ENCODE data around the gene CLASP2. TPM values are rescaled to one million over a fixed set of nuclear protein-coding genes. Genes with fewer than 3 reads are reported as not detected.
A peak's percentile ranks its signal among the peaks of the same experiment; 100 is the strongest.

Gene CLASP2
- polyA plus RNA-seq, 1 donor (not counting 4 experiments of a cell fraction or from before 2014, with no cell fraction given): 49.5 TPM

GRCh38 chr3:33579840-33580239 is 138.2 kb downstream of the CLASP2 start:
- FAIRE-seq (no peak), DNase-seq (ENCODE audit: low read depth, low spot score) (no peak)
- Histone ChIP-seq H3K27me3 (ENCODE audit: control insufficient read depth, extremely low read depth, insufficient read depth, low read length) (no peaks in the 10 kb centered on the region), H3K9me3 (ENCODE audit: control insufficient read depth, low read depth, low read length) (no peaks in the 10 kb centered on the region), H3K4me1 (ENCODE audit: control insufficient read depth, extremely low read depth, insufficient read depth, low read length) (peaks cover 16% of the 10 kb centered on the region), H3K36me3 (ENCODE audit: control insufficient read depth in 2 of 2, extremely low read depth in 1 of 2, insufficient read depth in 2 of 2, low read length in 2 of 2) (peaks cover 6 to 7% of the 10 kb centered on the region in 2 experiments), H3K9me1 (ENCODE audit: control insufficient read depth, extremely low read depth, insufficient read depth, low read length) (no peaks in the 10 kb centered on the region), H2AFZ (ENCODE audit: control insufficient read depth, low read length) (no peak overlapping the region), H3K79me2 (ENCODE audit: control insufficient read depth, insufficient read depth, low read length) (no peaks in the 10 kb centered on the region), H3K9ac (ENCODE audit: control insufficient read depth, extremely low read depth, insufficient read depth, low read length) (no peak overlapping the region), H3K27ac (ENCODE audit: control insufficient read depth, insufficient read depth, low read length) (no peak overlapping the region), H3K4me2 (ENCODE audit: control insufficient read depth, extremely low read depth, insufficient read depth, low read depth, low read length) (no peak overlapping the region), H3K4me3 (ENCODE audit: control insufficient read depth in 2 of 3, extremely low read depth in 1 of 3, insufficient read depth in 2 of 3, low read depth in 1 of 3, low read length in 3 of 3) (no peak overlapping the region), H4K20me1 (ENCODE audit: control insufficient read depth, extremely low read depth, insufficient read depth, low read length) (no peaks in the 10 kb centered on the region)
- dilution Hi-C loops (cut with MboI; ENCODE audit: extremely low pct_ligation_motif_present, low sequenced_read_pairs): no loop called here
- TF ChIP-seq EZH2 (IDR thresholded peaks at IDR 0.05; ENCODE audit: low read length): no peak
- no peak for TF ChIP-seq CTCF (optimal IDR thresholded peaks at IDR 0.05 in 1 of 3, IDR thresholded peaks at IDR 0.05 in 1 of 3, conservative IDR thresholded peaks at IDR 0.05 in 1 of 3; ENCODE audit: extremely low read depth in 1 of 3, insufficient read depth in 2 of 3, low read length in 3 of 3)

- Histone ChIP-seq H3K9ac (ENCODE audit: control insufficient read depth, extremely low read depth, insufficient read depth, low read length) (no peak overlapping the region), H3K4me2 (ENCODE audit: control insufficient read depth, extremely low read depth, insufficient read depth, low read depth, low read length) (no peak overlapping the region), H3K27ac (ENCODE audit: control insufficient read depth, insufficient read depth, low read length) (peak overlapping the region; percentile 37), H4K20me1 (ENCODE audit: control insufficient read depth, extremely low read depth, insufficient read depth, low read length) (no peaks in the 10 kb centered on the region), H3K27me3 (ENCODE audit: control insufficient read depth, extremely low read depth, insufficient read depth, low read length) (no peaks in the 10 kb centered on the region), H3K36me3 (ENCODE audit: control insufficient read depth in 2 of 2, extremely low read depth in 1 of 2, insufficient read depth in 2 of 2, low read length in 2 of 2) (peaks cover 5 to 6% of the 10 kb centered on the region in 2 experiments), H3K9me3 (ENCODE audit: control insufficient read depth, low read depth, low read length) (no peaks in the 10 kb centered on the region), H3K4me3 (ENCODE audit: control insufficient read depth in 2 of 3, extremely low read depth in 1 of 3, insufficient read depth in 2 of 3, low read depth in 1 of 3, low read length in 3 of 3) (no peak overlapping the region), H3K9me1 (ENCODE audit: control insufficient read depth, extremely low read depth, insufficient read depth, low read length) (no peaks in the 10 kb centered on the region), H2AFZ (ENCODE audit: control insufficient read depth, low read length) (no peak overlapping the region), H3K79me2 (ENCODE audit: control insufficient read depth, insufficient read depth, low read length) (no peaks in the 10 kb centered on the region), H3K4me1 (ENCODE audit: control insufficient read depth, extremely low read depth, insufficient read depth, low read length) (peaks cover 16% of the 10 kb centered on the region)
- FAIRE-seq (no peak), DNase-seq (ENCODE audit: low read depth, low spot score) (no peak)
- dilution Hi-C loops (cut with MboI; ENCODE audit: extremely low pct_ligation_motif_present, low sequenced_read_pairs): no loop called here
- TF ChIP-seq CTCF (optimal IDR thresholded peaks at IDR 0.05 in 1 of 3, IDR thresholded peaks at IDR 0.05 in 1 of 3, conservative IDR thresholded peaks at IDR 0.05 in 1 of 3; ENCODE audit: extremely low read depth in 1 of 3, insufficient read depth in 2 of 3, low read length in 3 of 3) (no peak), EZH2 (IDR thresholded peaks at IDR 0.05; ENCODE audit: low read length) (no peak)
Measured at GRCh38 chr3:33579178-33579510, 138.9 kb downstream of the CLASP2 start.

Data from keratinocyte (primary cell).